Metanephros (tissue), 2 donors: ENCODE results near the gene WSB2. TPM values are rescaled to one million over a fixed set of nuclear protein-coding genes. Genes with fewer than 3 reads are reported as not detected.

Source experiments
- small RNA-seq: library from RNA; depleted of rRNA; stranded (forward); fragments of <200 nt; gene quantifications from one replicate; pipeline ENCODE3, GENCODE V24; 2014; ENCODE audit warnings: low replicate concordance
- total RNA-seq: library from RNA; depleted of rRNA; stranded (reverse); fragments of >200 nt; gene quantifications from one replicate; pipeline ENCODE4 v1.2.3, GENCODE V29; 2014

The WSB2 gene
- 36.3 TPM for total RNA-seq

GRCh38 chr12:118061011-118061872, at the start of gene WSB2:
WSB2 (minus strand) TSS chr12:118061179; CDS start chr12:118061048, 131 bp downstream.

GRCh38 chr12:118103601-118104382, 42.8 kb upstream of the WSB2 start, which contains the start of gene VSIG10:
VSIG10 (minus strand) TSS chr12:118104011; CDS start chr12:118103671, 340 bp downstream.

GRCh38 chr12:118016424-118017264, 44.3 kb downstream of the WSB2 start, which contains the start of gene RFC5:
RFC5 (plus strand) TSS chr12:118016703; CDS start chr12:118016828, 125 bp downstream.

Small RNAs within 50 kb of the gene (small RNA-seq; reads per million reads assigned to genes)
- gene AC131159.1 = not detected

Other genes starting within 250 kb of the WSB2 start
- gene KSR2, start 92.2 kb downstream of the WSB2 start, total RNA-seq = 1.1 TPM
- 25.1 TPM for gene RFC5, start 44.5 kb downstream of the WSB2 start, total RNA-seq
- 28.8 TPM for gene VSIG10, start 42.8 kb upstream of the WSB2 start, total RNA-seq
- gene PEBP1, start 74.9 kb upstream of the WSB2 start, total RNA-seq = 212 TPM